Right renal cortex interstitium (tissue), 3 donors: ENCODE results near the gene RASL12. TPM values are rescaled to one million over a fixed set of nuclear protein-coding genes. Genes with fewer than 3 reads are reported as not detected.
"Not testable (repeated sequence)": the region's sequence is repeated elsewhere in the genome, so short reads cannot be mapped to it uniquely, and the experiment has no call there.

Source experiments
- DNase-seq, 3 donors: peaks; one replicate each; pipeline ENCODE4 v3.0.0-alpha.2; 2013; ENCODE audit warnings: low read depth in 3 of 3, low spot score in 2 of 3
- polyA plus RNA-seq, 3 donors: library from polyadenylated mRNA; unstranded; fragments of 120-200 nt; gene quantifications; one replicate each; pipeline ENCODE4 v1.2.1, GENCODE V29; 2013; ENCODE audit not compliant: insufficient read length in 3 of 3

RASL12 gene
- polyA plus RNA-seq, 3 donors, result 5.9 to 7.8 (median 6.5) TPM

DNA sequence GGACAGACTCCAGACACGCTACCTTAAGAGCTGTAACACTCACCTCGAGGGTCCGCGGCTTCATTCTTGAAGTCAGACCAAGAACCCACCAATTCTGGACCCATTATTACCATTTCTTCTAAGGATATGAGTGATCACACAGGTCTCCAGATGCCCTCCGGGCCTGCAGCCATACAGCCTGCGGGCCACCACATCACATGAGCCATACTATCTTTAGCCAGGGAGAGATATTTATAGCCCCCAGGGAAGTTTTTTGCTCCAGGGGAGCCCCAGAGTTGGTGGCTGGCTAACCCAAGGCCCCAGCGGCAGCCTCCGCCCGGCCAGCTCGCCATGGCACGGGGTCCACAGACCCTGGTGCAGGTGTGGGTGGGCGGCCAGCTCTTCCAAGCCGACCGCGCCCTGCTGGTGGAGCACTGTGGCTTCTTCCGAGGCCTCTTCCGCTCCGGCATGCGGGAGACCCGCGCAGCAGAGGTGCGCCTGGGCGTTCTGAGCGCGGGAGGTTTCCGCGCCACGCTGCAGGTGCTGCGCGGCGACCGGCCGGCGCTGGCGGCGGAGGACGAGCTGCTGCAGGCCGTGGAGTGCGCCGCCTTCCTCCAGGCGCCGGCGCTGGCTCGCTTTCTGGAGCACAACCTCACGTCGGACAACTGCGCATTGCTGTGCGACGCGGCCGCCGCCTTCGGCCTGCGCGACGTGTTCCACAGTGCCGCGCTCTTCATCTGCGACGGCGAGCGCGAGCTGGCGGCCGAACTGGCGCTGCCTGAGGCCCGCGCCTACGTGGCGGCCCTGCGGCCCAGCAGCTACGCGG lies 8.9 kb upstream of the RASL12 start, which contains the start of gene KBTBD13:
Gene KBTBD13, plus strand, starts transcription at position 261 of the 805 bp plus-strand sequence. Its CDS starts 70 bp downstream, at position 331.
- no peak for DNase-seq

DNA sequence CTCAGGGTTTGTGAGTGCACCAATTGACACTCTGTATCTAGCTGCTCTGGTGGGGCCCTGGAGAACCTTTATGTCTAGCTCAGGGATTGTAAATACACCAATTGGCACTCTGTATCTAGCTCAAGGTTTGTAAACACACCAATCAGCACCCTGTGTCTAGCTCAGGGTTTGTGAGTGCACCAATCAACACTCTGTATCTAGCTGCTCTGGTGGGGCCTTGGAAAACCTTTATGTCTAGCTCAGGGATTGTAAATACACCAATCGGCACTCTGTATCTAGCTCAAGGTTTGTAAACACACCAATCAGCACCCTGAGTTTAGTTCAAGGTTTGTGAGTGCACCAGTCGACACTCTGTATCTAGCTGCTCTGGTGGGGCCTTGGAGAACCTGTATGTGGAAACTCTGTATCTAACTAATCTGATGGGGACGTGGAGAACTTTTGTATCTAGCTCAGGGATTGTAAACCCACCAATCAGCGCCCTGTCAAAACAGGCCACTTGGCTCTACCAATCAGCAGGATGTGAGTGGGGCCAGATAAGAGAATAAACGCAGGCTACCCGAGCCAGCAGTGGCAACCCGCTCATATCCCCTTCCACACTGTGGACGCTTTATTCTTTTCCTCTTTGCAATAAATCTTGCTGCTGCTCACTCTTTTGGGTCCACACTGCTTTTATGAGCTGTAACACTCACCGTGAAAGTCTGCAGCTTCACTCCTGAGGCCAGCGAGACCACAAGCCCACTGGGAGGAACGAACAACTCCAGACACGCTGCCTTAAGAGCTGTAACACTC lies 8.0 kb upstream of the RASL12 start:
- not testable (repeated sequence) for DNase-seq

GRCh38 chr15:65074946-65075345 lies 7.2 kb upstream of the RASL12 start:
- DNase-seq, result not testable (repeated sequence)

DNA sequence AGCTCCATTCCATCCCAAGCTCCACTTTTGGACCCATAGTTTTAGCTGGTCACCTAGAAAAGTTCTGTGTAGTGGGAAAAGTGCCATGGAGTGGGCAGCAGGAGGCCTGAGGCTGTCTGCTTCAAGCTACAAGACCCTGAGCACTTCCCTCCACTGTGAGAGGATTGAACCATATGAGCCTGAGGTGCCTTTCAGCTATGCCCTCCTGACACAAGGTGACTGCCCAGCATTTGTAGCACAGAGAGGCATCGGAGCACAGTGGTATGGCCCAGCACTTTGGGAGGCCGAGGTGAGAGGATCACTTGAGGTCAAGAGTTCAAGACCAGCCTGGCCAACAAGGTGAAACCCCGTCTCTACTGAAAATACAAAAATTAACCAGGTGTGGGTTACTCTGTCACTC lies 4.8 kb upstream of the RASL12 start:
- no peak for DNase-seq

DNA sequence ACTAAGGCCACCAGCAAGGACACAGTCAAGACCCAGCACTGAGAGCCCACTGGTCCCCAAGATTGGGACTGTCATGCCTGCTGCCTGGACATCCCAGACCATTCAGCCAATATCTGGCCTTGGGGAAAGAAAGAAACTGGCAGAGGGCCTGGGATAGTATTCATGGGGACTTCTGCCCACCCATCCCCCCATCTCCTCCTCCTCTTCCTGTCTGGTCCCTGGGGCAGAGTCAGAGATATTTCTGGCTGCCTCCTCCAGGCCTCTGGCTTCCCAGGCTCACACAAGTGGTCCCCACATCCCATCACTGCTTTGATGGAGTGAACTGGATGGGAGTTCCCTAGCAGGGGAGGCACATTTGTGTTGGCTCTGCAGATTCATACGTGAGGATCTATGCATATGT lies 4.2 kb upstream of the RASL12 start:
- no peak for DNase-seq

- no peak for DNase-seq
These were observed 3.6 kb upstream of the RASL12 start for GRCh38 chr15:65071381-65071811.

- DNase-seq, result no peak
These were observed 2.2 kb upstream of the RASL12 start for GRCh38 chr15:65069779-65070546.

DNA sequence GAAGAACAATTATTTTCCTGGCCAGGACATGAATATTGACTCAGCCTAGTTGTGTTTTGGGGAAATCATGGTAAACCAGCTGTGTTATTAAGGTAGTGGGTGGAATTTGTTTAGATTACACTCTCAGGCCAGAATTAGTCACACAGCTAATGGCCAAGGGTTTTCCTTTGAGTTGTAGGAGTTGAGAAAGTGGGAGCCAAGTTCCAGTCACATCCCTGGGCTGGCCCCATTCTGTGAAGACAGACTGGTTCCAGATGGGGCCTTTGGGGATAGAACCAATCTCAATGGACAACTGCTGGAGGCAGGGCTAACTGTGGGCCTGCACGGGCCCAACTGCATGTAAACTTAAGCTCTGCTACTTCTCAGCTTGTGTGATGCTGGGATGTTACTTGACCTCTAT lies 1.4 kb upstream of the RASL12 start:
- no peak for DNase-seq

GRCh38 chr15:65068403-65068788 lies 605 bp upstream of the RASL12 start:
- DNase-seq, result no peak

DNA sequence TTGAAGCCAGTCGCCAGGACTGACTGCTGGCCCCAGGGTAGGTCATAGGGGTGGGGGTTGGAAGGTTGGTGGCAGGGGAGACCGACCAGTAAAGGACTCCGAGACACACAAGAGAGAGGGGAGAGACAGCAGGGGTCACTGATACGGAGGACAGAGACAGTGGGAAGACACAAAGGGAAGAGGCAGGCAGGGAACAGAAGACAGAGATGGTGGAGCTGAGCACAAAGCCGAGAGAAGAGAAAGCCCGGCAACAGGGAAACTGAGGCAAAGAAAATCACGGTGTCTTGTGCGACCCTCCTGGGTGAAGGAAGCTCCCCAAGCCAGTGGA lies 510 bp downstream of the RASL12 start:
- DNase-seq, result no peak

GRCh38 chr15:65066635-65067316 lies 1.0 kb downstream of the RASL12 start:
- DNase-seq, result no peak

DNA sequence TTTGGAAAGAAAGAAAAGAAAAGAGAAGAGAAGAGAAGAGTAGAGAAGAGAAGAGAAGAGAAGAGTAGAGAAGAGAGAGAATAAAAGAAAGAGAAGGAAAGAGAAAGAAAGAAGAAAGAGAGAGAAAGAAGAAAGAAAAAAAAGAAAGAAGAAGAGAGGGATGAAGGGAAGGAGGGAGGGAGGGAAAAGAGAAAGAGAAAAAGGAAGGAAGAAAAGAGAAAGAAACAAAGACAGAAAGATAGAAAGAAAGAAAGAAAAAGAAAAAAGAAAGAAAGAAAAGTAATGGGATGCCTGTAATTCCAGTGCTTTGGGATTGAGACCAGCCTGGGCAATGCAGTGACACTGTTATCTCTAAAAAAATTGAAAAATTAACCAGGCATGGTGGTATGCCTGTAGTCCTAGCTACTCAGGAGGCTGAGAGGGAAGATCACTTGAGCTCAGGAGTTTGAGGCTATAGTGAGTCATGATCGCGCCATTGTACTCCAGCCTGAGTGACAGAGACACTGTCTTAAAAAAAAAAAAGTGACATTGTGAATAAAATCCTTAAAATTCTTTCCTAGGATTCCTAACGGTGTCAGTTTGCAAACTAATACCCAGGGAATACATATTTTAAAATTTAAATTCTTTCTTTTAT lies 1.7 kb downstream of the RASL12 start:
- no peak for DNase-seq

DNA sequence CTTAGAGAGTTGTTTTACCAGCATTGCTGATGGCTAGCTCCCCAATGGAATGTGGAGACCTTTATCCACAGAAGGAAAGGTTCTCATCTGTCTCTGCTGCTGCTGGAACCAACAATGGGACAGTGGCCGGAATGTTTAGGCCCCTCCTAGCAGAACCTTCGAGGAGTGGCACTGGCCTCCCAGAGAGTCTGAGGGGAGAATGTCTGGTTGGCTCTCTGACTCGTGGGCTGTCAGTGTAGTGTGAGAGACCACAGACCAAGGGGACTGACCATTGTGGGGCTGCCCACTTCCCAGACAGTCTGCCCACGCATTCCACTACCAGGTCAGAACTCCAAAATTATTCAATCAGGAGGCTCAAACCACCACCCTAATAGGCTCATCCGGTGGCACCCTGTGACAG lies 5.1 kb downstream of the RASL12 start:
- DNase-seq, result no peak

DNA sequence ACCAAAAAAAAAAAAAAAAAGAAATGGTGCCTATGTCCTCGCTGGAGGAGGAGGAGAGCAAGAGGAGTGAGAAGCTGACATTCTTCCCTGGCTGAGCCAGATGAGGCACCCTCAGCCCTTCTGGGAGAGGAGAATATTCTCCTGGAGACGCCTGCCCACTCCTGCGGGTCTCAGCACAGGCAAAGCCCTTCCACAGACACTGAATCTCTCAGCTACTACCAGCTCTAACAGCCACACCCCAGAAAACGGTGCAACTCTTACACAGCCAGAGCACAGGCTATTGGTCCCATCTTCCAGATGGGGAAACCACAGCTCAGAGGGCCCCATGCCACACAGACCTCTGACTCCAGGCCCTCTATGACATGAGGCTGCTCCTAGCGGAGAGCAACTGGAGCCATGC lies 5.7 kb downstream of the RASL12 start:
- no peak for DNase-seq

- DNase-seq, result no peak
These were observed 7.0 kb downstream of the RASL12 start for GRCh38 chr15:65060641-65061397.

DNA sequence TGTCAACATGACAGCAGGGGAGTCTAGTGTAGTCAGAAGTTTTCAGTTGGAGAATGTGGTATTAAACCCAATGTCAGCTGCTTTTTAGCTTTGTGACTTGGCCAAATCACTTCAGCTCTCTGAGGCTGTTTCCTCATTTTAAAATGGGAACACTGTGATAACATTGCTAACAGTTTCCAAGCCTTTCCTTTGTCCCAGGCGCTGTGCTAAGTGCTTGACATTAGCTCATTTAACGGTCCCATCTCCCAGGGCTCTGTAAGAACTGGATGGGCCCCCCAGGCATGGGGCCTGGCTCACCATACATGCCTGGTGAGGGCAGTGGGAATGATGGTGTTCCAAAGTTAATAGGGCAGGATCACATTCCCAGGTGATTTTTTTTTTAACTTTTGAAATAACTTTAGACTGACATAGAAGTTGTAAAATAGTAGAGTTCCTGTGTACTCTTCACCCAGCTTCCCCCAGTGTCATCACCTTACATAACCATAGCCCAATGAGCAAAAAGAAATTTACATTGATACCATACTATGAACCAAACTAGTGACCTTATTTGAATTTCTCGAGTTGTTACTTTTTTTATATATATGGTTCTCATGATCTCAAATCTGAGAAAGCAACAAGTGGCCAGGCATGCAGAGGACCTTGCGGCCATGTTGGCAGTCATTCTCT lies 7.7 kb downstream of the RASL12 start:
- no peak for DNase-seq

GRCh38 chr15:65059369-65059750 lies 8.4 kb downstream of the RASL12 start:
- DNase-seq, result no peak

- DNase-seq, result no peak
These were observed 9.1 kb downstream of the RASL12 start for GRCh38 chr15:65058394-65059368.
